Panc1 (cell line): ENCODE results near the gene LCE3B. TPM values are rescaled to one million over a fixed set of nuclear protein-coding genes. Genes with fewer than 3 reads are reported as not detected.
"Not testable (repeated sequence)": the region's sequence is repeated elsewhere in the genome, so short reads cannot be mapped to it uniquely, and the experiment has no call there.

Experiments
- ATAC-seq: fragments of 200-7000 bp; cut with Tn5 transposase; 2 replicates; pipeline ENCODE4 v1.9.1; 2020; ENCODE audit warnings: mild to moderate bottlenecking, moderate library complexity
- BruUV-seq: library from RNA; stranded (reverse); fragments of 400-500 nt; replicated peaks from 2 replicates; lab custom pipeline; 2021; lab: Mats Ljungman, UMichigan
- CTCF ChIA-PET: fragments of 300-600 bp; sonication (Branson Sonifier 250); formaldehyde crosslinking; loops from one replicate; lab custom pipeline; 2022; ENCODE audit warnings: antibody characterized with exemption; lab: Charles Lee
- POLR2A ChIA-PET: fragments of 300-600 bp; sonication (Branson Sonifier 250); formaldehyde crosslinking; loops from one replicate; lab custom pipeline; 2022; ENCODE audit warnings: antibody characterized with exemption; lab: Charles Lee
- DNase-seq: peaks from one replicate; pipeline ENCODE4 v3.0.0-alpha.2; 2010; ENCODE audit warnings: low read depth, low spot score
- H3K27ac ChIP-seq: 2 replicates; pipeline ENCODE4 v1.5.1; 2011; ENCODE audit warnings: mild to moderate bottlenecking, low read length, inconsistent platforms
- H3K27me3 ChIP-seq: fragments of 200-500 bp; sonication (Bioruptor generic); 2 replicates; pipeline ENCODE4 v1.6.0; 2014; ENCODE audit warnings: low read length, inconsistent platforms; ENCODE audit not compliant: control insufficient read depth, insufficient read depth
- H3K36me3 ChIP-seq: fragments of 200-500 bp; sonication (Bioruptor generic); 2 replicates; pipeline ENCODE4 v1.5.1; 2014; ENCODE audit warnings: inconsistent platforms, mild to moderate bottlenecking, low read length, moderate library complexity; ENCODE audit not compliant: control insufficient read depth, insufficient read depth
- H3K4me1 ChIP-seq: 2 replicates; pipeline ENCODE4 v1.5.1; 2011; ENCODE audit warnings: inconsistent platforms, mild to moderate bottlenecking, low read length, moderate library complexity; ENCODE audit not compliant: control insufficient read depth, insufficient read depth
- H3K4me3 ChIP-seq, 2 experiments: 2 replicates each; pipeline ENCODE4 v1.5.1; 2011 to 2012; ENCODE audit warnings: low read depth in 2 of 2, low read length in 2 of 2, mild to moderate bottlenecking in 2 of 2, inconsistent platforms in 1 of 2, moderate library complexity in 1 of 2
- H3K9me3 ChIP-seq: fragments of 200-500 bp; sonication (Bioruptor generic); 2 replicates; pipeline ENCODE4 v1.5.1; 2014; ENCODE audit warnings: low read depth, mild to moderate bottlenecking, inconsistent platforms, low read length, moderate library complexity; ENCODE audit not compliant: control insufficient read depth, insufficient read depth
- CTCF ChIP-seq: fragments of 450-650 bp; IDR thresholded peaks from 2 replicates; pipeline ENCODE4 v1.5.1; 2017; ENCODE audit warnings: mild to moderate bottlenecking
- POLR2AphosphoS5 ChIP-seq: IDR thresholded peaks from 2 replicates; pipeline ENCODE4 v1.6.1; 2012; ENCODE audit warnings: mild to moderate bottlenecking, low read depth, low read length, moderate library complexity
- SIN3A ChIP-seq: IDR thresholded peaks from 2 replicates; pipeline ENCODE4 v1.6.1; 2012; ENCODE audit warnings: low read depth, mild to moderate bottlenecking, low read length, moderate library complexity, borderline replicate concordance; ENCODE audit not compliant: insufficient read depth
- TCF7L2 ChIP-seq: IDR thresholded peaks from 2 replicates; pipeline ENCODE4 v1.6.1; 2011; ENCODE audit warnings: mild to moderate bottlenecking, low read depth, low read length, inconsistent platforms
- in situ Hi-C: cut with HindIII; loops from 2 replicates; pipeline ENCODE4 v1.10.0; 2016; ENCODE audit warnings: low sequenced_read_pairs, low pct_unique_long_range_greater_than_20kb
- intact Hi-C: fragments of 100-400 bp; cut with micrococcal nuclease; formaldehyde crosslinking; loops from one replicate; pipeline ENCODE4 v1.10.0; 2022; ENCODE audit not compliant: unreplicated experiment
- total RNA-seq: library from RNA; stranded (reverse); gene quantifications from one replicate; pipeline ENCODE4 v1.2.1, GENCODE V29; 2021; ENCODE audit not compliant: unreplicated experiment
- TF ChIP-seq, protein P1 (sequence below), 2 experiments: IDR thresholded peaks; 2 replicates each; pipeline ENCODE4 v1.6.1; 2011 to 2012; ENCODE audit warnings: low read depth in 2 of 2, control low read depth in 1 of 2, low read length in 1 of 2, mild to moderate bottlenecking in 1 of 2, moderate library complexity in 1 of 2; ENCODE audit not compliant: insufficient read depth in 1 of 2

LCE3B gene
- total RNA-seq, 1 experiment from 2014 or later, result not detected

GRCh38 chr1:152577168-152577567 is 36.4 kb upstream of the LCE3B start:
- H3K9me3 ChIP-seq, result no peaks in the 10 kb centered on the region
- CTCF ChIA-PET, result interaction anchor here (0.5 kb wide), 1 partner anchor 714 kb away, joined by 4 read pairs; no protein-coding TSS in a partner anchor
- POLR2A ChIA-PET, result no interaction called here
- H3K27me3 ChIP-seq, result no peaks in the 10 kb centered on the region
- ATAC-seq, result no peak
- no peak overlapping the region for H3K4me3 ChIP-seq
- H3K27ac ChIP-seq, result no peak overlapping the region
- DNase-seq, result no peak
- no peak for TF ChIP-seq TCF7L2
- TF ChIP-seq, protein P1, sequence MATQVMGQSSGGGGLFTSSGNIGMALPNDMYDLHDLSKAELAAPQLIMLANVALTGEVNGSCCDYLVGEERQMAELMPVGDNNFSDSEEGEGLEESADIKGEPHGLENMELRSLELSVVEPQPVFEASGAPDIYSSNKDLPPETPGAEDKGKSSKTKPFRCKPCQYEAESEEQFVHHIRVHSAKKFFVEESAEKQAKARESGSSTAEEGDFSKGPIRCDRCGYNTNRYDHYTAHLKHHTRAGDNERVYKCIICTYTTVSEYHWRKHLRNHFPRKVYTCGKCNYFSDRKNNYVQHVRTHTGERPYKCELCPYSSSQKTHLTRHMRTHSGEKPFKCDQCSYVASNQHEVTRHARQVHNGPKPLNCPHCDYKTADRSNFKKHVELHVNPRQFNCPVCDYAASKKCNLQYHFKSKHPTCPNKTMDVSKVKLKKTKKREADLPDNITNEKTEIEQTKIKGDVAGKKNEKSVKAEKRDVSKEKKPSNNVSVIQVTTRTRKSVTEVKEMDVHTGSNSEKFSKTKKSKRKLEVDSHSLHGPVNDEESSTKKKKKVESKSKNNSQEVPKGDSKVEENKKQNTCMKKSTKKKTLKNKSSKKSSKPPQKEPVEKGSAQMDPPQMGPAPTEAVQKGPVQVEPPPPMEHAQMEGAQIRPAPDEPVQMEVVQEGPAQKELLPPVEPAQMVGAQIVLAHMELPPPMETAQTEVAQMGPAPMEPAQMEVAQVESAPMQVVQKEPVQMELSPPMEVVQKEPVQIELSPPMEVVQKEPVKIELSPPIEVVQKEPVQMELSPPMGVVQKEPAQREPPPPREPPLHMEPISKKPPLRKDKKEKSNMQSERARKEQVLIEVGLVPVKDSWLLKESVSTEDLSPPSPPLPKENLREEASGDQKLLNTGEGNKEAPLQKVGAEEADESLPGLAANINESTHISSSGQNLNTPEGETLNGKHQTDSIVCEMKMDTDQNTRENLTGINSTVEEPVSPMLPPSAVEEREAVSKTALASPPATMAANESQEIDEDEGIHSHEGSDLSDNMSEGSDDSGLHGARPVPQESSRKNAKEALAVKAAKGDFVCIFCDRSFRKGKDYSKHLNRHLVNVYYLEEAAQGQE (IDR thresholded peaks at IDR 0.05; ENCODE audit: insufficient read depth in 1 of 2, low read depth in 2 of 2, low read length in 1 of 2), result no peak
- no peak for TF ChIP-seq POLR2AphosphoS5
- TF ChIP-seq CTCF, result no peak
- TF ChIP-seq SIN3A, result no peak
- in situ Hi-C loops (no loop called here), intact Hi-C loops (loop anchor here (2.0 kb wide), 1 partner anchor 40 kb away; no protein-coding TSS in a partner anchor)
- H3K36me3 ChIP-seq, result no peaks in the 10 kb centered on the region
- no TSS peak for BruUV-seq
- H3K4me1 ChIP-seq, result no peaks in the 10 kb centered on the region

GRCh38 chr1:152579526-152579925 is 34.1 kb upstream of the LCE3B start:
- H3K4me3 ChIP-seq, POLR2A ChIA-PET, H3K27me3 ChIP-seq, BruUV-seq, CTCF ChIA-PET, H3K4me1 ChIP-seq, H3K9me3 ChIP-seq, intact Hi-C loops, DNase-seq, H3K27ac ChIP-seq, H3K36me3 ChIP-seq, in situ Hi-C loops, ATAC-seq: not testable (repeated sequence)

DNA sequence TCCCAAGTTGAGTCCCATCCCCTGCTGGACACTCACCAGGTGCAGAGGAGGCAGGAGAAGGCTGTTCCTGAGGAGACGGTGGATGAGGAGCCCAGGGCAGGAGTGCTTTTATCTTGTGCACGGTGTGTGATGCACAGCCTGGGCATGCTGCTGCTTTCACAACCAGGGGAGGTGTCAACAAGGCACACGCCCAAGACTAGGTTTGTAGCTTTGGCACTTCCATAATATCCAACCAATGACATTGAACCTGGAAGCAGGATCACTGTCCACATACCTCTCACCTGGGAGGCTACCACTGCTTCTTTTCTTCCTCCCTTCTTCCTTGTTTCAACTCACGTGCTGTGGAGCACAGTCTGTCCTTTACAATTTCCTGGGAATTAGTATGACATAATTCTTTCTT is 33.2 kb upstream of the LCE3B start, which contains the start of gene LCE3D:
Gene LCE3D, minus strand, starts transcription at position 84 of the 400 bp plus-strand sequence. CDS start 580 bp downstream, outside the sequence.
- DNase-seq, result no peak
- intact Hi-C loops, result no loop called here

More for the DNA sequence above, 33.2 kb upstream of the LCE3B start, which contains the start of gene LCE3D:
- no peak within 1 kb of the TSS for H3K4me3 ChIP-seq
- H3K27ac ChIP-seq, result no peak within 1 kb of the TSS
- ATAC-seq, result no peak
- no peaks in the 10 kb centered on the region for H3K27me3 ChIP-seq
- no peaks in the 10 kb centered on the region for H3K9me3 ChIP-seq
- ChIA-PET CTCF (no interaction called here), POLR2A (no interaction called here)
- TF ChIP-seq POLR2AphosphoS5, result no peak
- TF ChIP-seq TCF7L2, result no peak
- TF ChIP-seq, protein P1 (IDR thresholded peaks at IDR 0.05; ENCODE audit: insufficient read depth in 1 of 2, low read depth in 2 of 2, low read length in 1 of 2), result no peak
- TF ChIP-seq CTCF, result no peak
- TF ChIP-seq SIN3A, result no peak
- no TSS peak for BruUV-seq
- in situ Hi-C loops, result no loop called here
- no peaks in the 10 kb centered on the region for H3K36me3 ChIP-seq
- no peaks in the 10 kb centered on the region for H3K4me1 ChIP-seq
